ENCODE data around the gene DNAJB11. TPM values are rescaled to one million over a fixed set of nuclear protein-coding genes. Genes with fewer than 3 reads are reported as not detected.

The DNAJB11 gene
- total RNA-seq, 4 donors from 2014 or later: 61.4 to 156 (median 108) TPM

- H3K4me3 ChIP-seq (replicated peaks in 1 of 3): no peak overlapping the region
- no peaks in the 10 kb centered on the region for H3K27me3 ChIP-seq
- H3K27ac ChIP-seq: no peak overlapping the region
- TF ChIP-seq POLR2A (IDR thresholded peaks at IDR 0.05) (no peak), CTCF (IDR thresholded peaks at IDR 0.05) (no peak)
- no peaks in the 10 kb centered on the region for H3K36me3 ChIP-seq
- peaks cover 0 to 4% of the 10 kb centered on the region in 2 donors for H3K4me1 ChIP-seq
- DNase-seq: no peak
- H3K9me3 ChIP-seq: no peaks in the 10 kb centered on the region
- 93 to 95% methylated on average over 6 of the region's 6 CpGs for WGBS, 2 donors
- intact Hi-C loops (cut with DNase I): loop anchor here (5.0 kb wide), 1 partner anchor 247 kb away; no protein-coding TSS in a partner anchor
Measured at GRCh38 chr3:186524616-186525015, 45.9 kb upstream of the DNAJB11 start.

GRCh38 chr3:186525369-186526255 is 44.9 kb upstream of the DNAJB11 start:
- no peaks in the 10 kb centered on the region for H3K36me3 ChIP-seq
- H3K27ac ChIP-seq: no peak overlapping the region
- no peak overlapping the region for H3K4me3 ChIP-seq (replicated peaks in 1 of 3)
- H3K27me3 ChIP-seq: no peaks in the 10 kb centered on the region
- no peak for TF ChIP-seq POLR2A (IDR thresholded peaks at IDR 0.05)
- TF ChIP-seq CTCF (IDR thresholded peaks at IDR 0.05): no peak
- H3K9me3 ChIP-seq: no peaks in the 10 kb centered on the region
- intact Hi-C loops (cut with DNase I): no loop called here
- 55 to 71% methylated on average over 9 of the region's 9 CpGs for WGBS, 2 donors
- no peak for DNase-seq
- H3K4me1 ChIP-seq: peaks cover 0 to 4% of the 10 kb centered on the region in 2 donors

- TF ChIP-seq POLR2A (IDR thresholded peaks at IDR 0.05): no peak
- no peak for TF ChIP-seq CTCF (IDR thresholded peaks at IDR 0.05)
- no peak overlapping the region for H3K4me3 ChIP-seq (replicated peaks in 1 of 3)
- 59 to 82% methylated on average over 6 of the region's 6 CpGs for WGBS, 2 donors
Measured at GRCh38 chr3:186526256-186526606, 44.3 kb upstream of the DNAJB11 start.

GRCh38 chr3:186529201-186529999 is 41.1 kb upstream of the DNAJB11 start:
- intact Hi-C loops (cut with DNase I): no loop called here
- H3K4me1 ChIP-seq: no peaks in the 10 kb centered on the region
- no peaks in the 10 kb centered on the region for H3K9me3 ChIP-seq
- H3K36me3 ChIP-seq: no peaks in the 10 kb centered on the region
- 83% methylated on average over 11 of the region's 11 CpGs for WGBS, 2 donors
- H3K27ac ChIP-seq: no peak overlapping the region
- H3K27me3 ChIP-seq: no peaks in the 10 kb centered on the region
- no peak for DNase-seq
- H3K4me3 ChIP-seq (replicated peaks in 1 of 3): no peak overlapping the region
- TF ChIP-seq POLR2A (IDR thresholded peaks at IDR 0.05) (no peak), CTCF (IDR thresholded peaks at IDR 0.05) (no peak)

More at GRCh38 chr3:186526256-186526606, 44.3 kb upstream of the DNAJB11 start:
- Histone ChIP-seq H3K36me3 (no peaks in the 10 kb centered on the region), H3K9me3 (no peaks in the 10 kb centered on the region), H3K27me3 (no peaks in the 10 kb centered on the region), H3K27ac (no peak overlapping the region), H3K4me1 (peaks cover 0 to 4% of the 10 kb centered on the region in 2 donors)
- intact Hi-C loops (cut with DNase I): no loop called here
- DNase-seq: no peak

Measured in thyroid gland (tissue), 4 donors.